Heart left ventricle (tissue), 16 donors: ENCODE results near the gene C6orf163. TPM values are rescaled to one million over a fixed set of nuclear protein-coding genes. Genes with fewer than 3 reads are reported as not detected.

Experiments
- ATAC-seq, 4 donors: fragments of 200-7000 bp; cut with Tn5 transposase; one replicate each; pipeline ENCODE4 v1.9.1; 2020 to 2022; ENCODE audit warnings: moderate library complexity in 4 of 4, mild to moderate bottlenecking in 3 of 4, moderate number of reproducible peaks in 1 of 4
- DNase-seq, 5 donors: peaks; one replicate each; pipeline ENCODE4 v3.0.0-alpha.2; 2020
- H3K27ac ChIP-seq, 12 donors: fragments of 200-600 bp; sonication (generic) in 4 of 12; one replicate each; pipeline versions ENCODE4 v1.5.0 to v1.8.0; 2016 to 2022; ENCODE audit warnings: mild to moderate bottlenecking in 2 of 12
- H3K27me3 ChIP-seq, 9 donors: fragments of 200-600 bp; sonication (generic) in 2 of 9; one replicate each; pipeline versions ENCODE4 v1.5.1 to v1.8.0; 2016 to 2022; ENCODE audit warnings: mild to moderate bottlenecking in 3 of 9
- H3K36me3 ChIP-seq, 9 donors: fragments of 200-600 bp; sonication (generic) in 2 of 9; one replicate each; pipeline versions ENCODE4 v1.5.0 to v1.8.0; 2018 to 2022; ENCODE audit warnings: mild to moderate bottlenecking in 2 of 9
- H3K4me1 ChIP-seq, 12 donors: fragments of 200-600 bp; sonication (generic) in 4 of 12; one replicate each; pipeline versions ENCODE4 v1.5.0 to v1.8.0; 2016 to 2022; ENCODE audit warnings: mild to moderate bottlenecking in 3 of 12
- H3K4me3 ChIP-seq, 12 donors: fragments of 200-600 bp; sonication (generic) in 4 of 12; one replicate each; pipeline versions ENCODE4 v1.5.0 to v1.8.0; 2017 to 2022; ENCODE audit warnings: mild to moderate bottlenecking in 9 of 12, moderate library complexity in 4 of 12
- H3K9me3 ChIP-seq, 12 donors: fragments of 200-600 bp; sonication (generic) in 4 of 12; one replicate each; pipeline versions ENCODE4 v1.5.0 to v1.8.0; 2016 to 2022; ENCODE audit warnings: mild to moderate bottlenecking in 1 of 12
- POLR2A ChIP-seq, 2 donors: fragments of 450-650 bp; IDR thresholded peaks; one replicate each; pipeline ENCODE4 v1.6.1; 2017; ENCODE audit warnings: antibody characterized with exemption in 2 of 2, mild to moderate bottlenecking in 2 of 2, moderate library complexity in 2 of 2
- WGBS, 4 donors: extraction: QIAGEN DNeasy Blood & Tissue Kit in 2 of 4; methylation state at CpG; one replicate each; pipeline versions ENCODE4 v1.1.5 to v1.1.7; 2013 to 2018; 5-methylcytosine and 5-hydroxymethylcytosine counted together
- intact Hi-C, 10 donors: fragments of 100-400 bp; cut with DNase I; formaldehyde crosslinking; loops; one replicate each; pipeline versions ENCODE4 v1.11.1 to v1.14.2; 2022
- polyA plus RNA-seq, 2 donors: library from polyadenylated mRNA; stranded (reverse); fragments of 200-250 nt; gene quantifications; one replicate each; pipeline ENCODE4 v1.2.3, GENCODE V29; 2013
- total RNA-seq, 9 donors: library from RNA; depleted of rRNA in 2 of 9; stranded (reverse); fragments of >200 nt in 2 of 9; fragmentation: NEBNext Ultra II Directional in 3 of 9; extraction: Animal tissue kit (Norgen Biotek cat#: 25700) in 3 of 9; gene quantifications; one replicate each; pipeline versions ENCODE4 v1.1.0 to v1.2.4, GENCODE V29; 2016 to 2023
- TF ChIP-seq, protein P1 (sequence below), 12 donors: fragments of 200-600 bp; sonication (generic) in 4 of 12; IDR thresholded peaks; one replicate each; pipeline versions ENCODE4 v1.5.0 to v1.8.0; 2018 to 2022; ENCODE audit warnings: antibody characterized with exemption in 12 of 12, mild to moderate bottlenecking in 5 of 12
- donor health status: ischemic (EF 13 %, LVEDD 7.1; RV severe dilation, severe dysfunction).
- donor health status: healthy with polysubstance abuse.
- donor health status: DM: no; HTN: yes; CAD: no.
- donor health status: DM: no; HTN: no; CAD: no.
- donor health status: ischemic (EF 25% LVEDD 6.9; RV normal size, moderate dysfunction).
- donor health status: ischemic (EF 25% LVEDD 5.7; RV mildly dilated, moderate dysfunction).
- donor health status: healthy.
- donor health status: DM: yes; HTN: yes; CAD: no.
- donor health status: ischemic (EF 35%, LVEDD 5.7; RV mildly dilated, moderate dysfunction).
- donor health status: nonischemic (EF 11% LVEDD 7.7; RV severe dilation, severe dysfunction).
- donor health status: DM: yes; HTN: yes; CAD: no.
- donor health status: PGD.
- donor health status: ischemic (EF 29% LVEDD 5.4; RV normal size, mild dysfunction).
- donor health status: nonischemic (EF 23%, LVEDD 6.1; RV moderate dilation, normal function).

The C6orf163 gene
- total and polyA plus RNA-seq, 11 donors, result 0.50 to 3.8 (median 1.7) TPM

DNA sequence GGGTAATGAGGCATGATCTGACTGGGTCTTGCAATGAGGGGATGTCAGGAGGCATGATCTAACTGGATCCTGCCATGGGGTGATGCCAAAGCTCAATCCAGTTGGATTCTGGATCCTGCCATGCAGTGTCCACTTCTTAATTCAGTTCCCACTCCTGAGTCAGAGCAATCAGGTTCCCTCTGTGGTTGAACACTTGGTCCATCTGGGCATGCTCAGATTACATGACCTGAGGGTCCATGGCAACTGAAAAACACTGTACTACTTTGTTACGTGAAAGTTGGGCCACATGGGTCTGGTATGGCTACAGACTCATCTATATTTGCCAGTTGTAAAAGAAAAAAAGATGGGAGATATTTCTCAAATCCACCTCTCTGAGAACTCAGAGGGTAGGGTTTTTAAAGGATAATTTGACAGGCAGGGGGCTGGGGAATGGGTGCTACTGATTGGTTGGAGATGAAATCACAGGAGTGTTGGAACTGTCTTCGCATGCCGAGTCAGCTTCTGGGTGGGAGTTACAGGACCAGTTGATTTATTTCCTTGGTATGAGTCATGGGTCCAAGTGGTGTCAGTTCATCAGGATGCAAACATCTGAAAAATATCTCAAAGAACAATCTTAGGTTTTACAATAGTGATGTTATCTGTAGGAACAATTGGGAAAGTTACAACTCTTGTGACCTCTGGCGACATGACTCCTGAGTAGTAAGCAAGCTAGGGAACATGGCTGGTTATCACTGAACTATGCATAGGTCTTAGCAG, 21.6 kb downstream of the C6orf163 start:
- intact Hi-C loops, result no loop called here
- H3K27ac ChIP-seq, result no peak overlapping the region
- H3K4me1 ChIP-seq, result no peaks in the 10 kb centered on the region
- TF ChIP-seq, protein P1, sequence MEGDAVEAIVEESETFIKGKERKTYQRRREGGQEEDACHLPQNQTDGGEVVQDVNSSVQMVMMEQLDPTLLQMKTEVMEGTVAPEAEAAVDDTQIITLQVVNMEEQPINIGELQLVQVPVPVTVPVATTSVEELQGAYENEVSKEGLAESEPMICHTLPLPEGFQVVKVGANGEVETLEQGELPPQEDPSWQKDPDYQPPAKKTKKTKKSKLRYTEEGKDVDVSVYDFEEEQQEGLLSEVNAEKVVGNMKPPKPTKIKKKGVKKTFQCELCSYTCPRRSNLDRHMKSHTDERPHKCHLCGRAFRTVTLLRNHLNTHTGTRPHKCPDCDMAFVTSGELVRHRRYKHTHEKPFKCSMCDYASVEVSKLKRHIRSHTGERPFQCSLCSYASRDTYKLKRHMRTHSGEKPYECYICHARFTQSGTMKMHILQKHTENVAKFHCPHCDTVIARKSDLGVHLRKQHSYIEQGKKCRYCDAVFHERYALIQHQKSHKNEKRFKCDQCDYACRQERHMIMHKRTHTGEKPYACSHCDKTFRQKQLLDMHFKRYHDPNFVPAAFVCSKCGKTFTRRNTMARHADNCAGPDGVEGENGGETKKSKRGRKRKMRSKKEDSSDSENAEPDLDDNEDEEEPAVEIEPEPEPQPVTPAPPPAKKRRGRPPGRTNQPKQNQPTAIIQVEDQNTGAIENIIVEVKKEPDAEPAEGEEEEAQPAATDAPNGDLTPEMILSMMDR (IDR thresholded peaks at IDR 0.05), result no peak
- TF ChIP-seq POLR2A (IDR thresholded peaks at IDR 0.05), result no peak
- H3K36me3 ChIP-seq, result peaks cover 0 to 4% (median 0%) of the 10 kb centered on the region in 9 donors
- H3K27me3 ChIP-seq, result no peaks in the 10 kb centered on the region
- WGBS, 4 donors, result 74 to 88% (median 82%) methylated on average over 4 of the region's 4 CpGs
- peaks cover 0 to 14% (median 0%) of the 10 kb centered on the region in 12 donors for H3K9me3 ChIP-seq
- ATAC-seq (no peak), DNase-seq (no peak)
- H3K4me3 ChIP-seq, result no peak overlapping the region

DNA sequence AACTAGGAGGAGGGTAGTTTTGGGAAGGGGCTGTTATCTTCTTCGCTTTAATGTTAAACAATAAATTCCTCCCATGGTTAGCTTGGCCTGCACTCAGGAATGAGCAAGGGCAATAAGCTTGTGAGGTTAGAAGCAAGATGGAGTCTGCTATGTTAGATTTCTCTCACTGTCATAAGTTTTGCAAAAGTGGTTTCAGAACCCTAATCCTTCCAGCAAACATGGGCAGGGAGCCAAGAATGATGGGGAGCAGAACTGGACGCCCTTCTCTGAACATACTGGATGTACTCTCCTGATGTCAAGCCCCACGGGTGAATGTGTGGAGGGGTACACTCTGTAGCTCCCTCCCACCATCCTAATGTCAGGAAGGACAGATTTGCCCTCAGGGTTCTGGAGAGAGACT, 22.3 kb downstream of the C6orf163 start:
- no peak overlapping the region for H3K27ac ChIP-seq
- no peak for TF ChIP-seq POLR2A (IDR thresholded peaks at IDR 0.05)
- TF ChIP-seq, protein P1 (IDR thresholded peaks at IDR 0.05), result no peak
- no peak for ATAC-seq
- H3K27me3 ChIP-seq, result no peaks in the 10 kb centered on the region
- no peak overlapping the region for H3K4me3 ChIP-seq
- WGBS, 4 donors, result 87 to 89% (median 89%) methylated on average over 3 of the region's 3 CpGs
- DNase-seq, result no peak
- intact Hi-C loops, result no loop called here
- H3K36me3 ChIP-seq, result peaks cover 0 to 4% (median 0%) of the 10 kb centered on the region in 9 donors
- no peaks in the 10 kb centered on the region for H3K4me1 ChIP-seq
- peaks cover 0 to 14% (median 0%) of the 10 kb centered on the region in 12 donors for H3K9me3 ChIP-seq

DNA sequence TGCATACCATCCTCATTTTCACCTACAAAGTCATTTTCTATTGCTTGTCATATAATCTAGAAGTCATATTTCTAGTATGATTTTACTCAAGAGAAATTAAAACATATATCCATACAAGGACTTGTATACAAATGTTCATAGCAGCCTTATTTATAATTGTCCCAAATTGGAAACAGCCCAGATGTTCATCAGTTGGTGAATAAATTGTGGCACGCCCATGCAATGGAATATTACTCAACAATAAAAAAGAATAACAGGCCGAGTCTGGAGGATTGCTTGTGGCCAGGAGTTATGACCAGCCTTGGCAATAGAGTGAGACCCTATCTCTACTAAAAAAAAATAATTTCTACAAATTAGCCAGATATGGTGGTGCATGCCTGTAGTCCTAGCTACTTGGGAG, 28.8 kb downstream of the C6orf163 start:
- H3K36me3 ChIP-seq, result no peaks in the 10 kb centered on the region
- H3K27me3 ChIP-seq, result no peaks in the 10 kb centered on the region
- intact Hi-C loops, result no loop called here
- no peak overlapping the region for H3K4me3 ChIP-seq
- DNase-seq (no peak), ATAC-seq (no peak)
- WGBS, 4 donors, result 91 to 99% (median 97%) methylated on average over 2 of the region's 2 CpGs
- H3K4me1 ChIP-seq, result no peaks in the 10 kb centered on the region
- TF ChIP-seq, protein P1 (IDR thresholded peaks at IDR 0.05), result no peak
- no peak for TF ChIP-seq POLR2A (IDR thresholded peaks at IDR 0.05)
- H3K9me3 ChIP-seq, result peaks cover 0 to 10% (median 0%) of the 10 kb centered on the region in 12 donors
- no peak overlapping the region for H3K27ac ChIP-seq

DNA sequence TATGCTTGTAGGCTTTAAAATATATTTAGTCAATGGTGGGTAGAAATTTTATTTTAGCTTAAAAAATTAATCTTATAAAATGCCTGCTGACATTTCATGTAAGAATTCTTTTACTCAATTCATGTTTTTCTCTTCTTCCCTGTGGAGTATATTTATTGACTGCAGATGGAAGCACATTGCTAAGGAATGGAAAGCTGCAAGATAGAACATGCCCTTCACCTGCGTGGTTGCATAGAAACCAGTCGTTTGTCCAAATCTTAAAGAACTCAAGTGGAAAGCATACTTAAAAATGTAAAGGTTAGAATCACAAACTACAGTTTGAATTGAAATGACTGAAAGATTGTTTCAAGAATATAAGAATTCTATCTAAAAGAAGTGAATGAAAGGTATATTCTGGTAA, 30.7 kb downstream of the C6orf163 start:
- H3K27ac ChIP-seq, result no peak overlapping the region
- intact Hi-C loops, result no loop called here
- WGBS, 4 donors, result 94 to 98% (median 97%) methylated on average over 2 of the region's 2 CpGs
- TF ChIP-seq, protein P1 (IDR thresholded peaks at IDR 0.05), result no peak
- no peak for TF ChIP-seq POLR2A (IDR thresholded peaks at IDR 0.05)
- H3K27me3 ChIP-seq, result no peaks in the 10 kb centered on the region
- no peaks in the 10 kb centered on the region for H3K36me3 ChIP-seq
- peaks cover 0 to 6% (median 0%) of the 10 kb centered on the region in 12 donors for H3K9me3 ChIP-seq
- H3K4me1 ChIP-seq, result no peaks in the 10 kb centered on the region
- H3K4me3 ChIP-seq, result no peak overlapping the region
- DNase-seq (no peak), ATAC-seq (no peak)
